GM19351 (cell line): Measurements from ENCODE around the gene CARD8.

Experiments
- ATAC-seq: cut with Tn5 transposase; IDR thresholded peaks from one replicate; pipeline ENCODE4 v1.9.1; 2021; ENCODE audit warnings: mild to moderate bottlenecking, moderate library complexity; ENCODE audit not compliant: unreplicated experiment

The CARD8 gene

DNA sequence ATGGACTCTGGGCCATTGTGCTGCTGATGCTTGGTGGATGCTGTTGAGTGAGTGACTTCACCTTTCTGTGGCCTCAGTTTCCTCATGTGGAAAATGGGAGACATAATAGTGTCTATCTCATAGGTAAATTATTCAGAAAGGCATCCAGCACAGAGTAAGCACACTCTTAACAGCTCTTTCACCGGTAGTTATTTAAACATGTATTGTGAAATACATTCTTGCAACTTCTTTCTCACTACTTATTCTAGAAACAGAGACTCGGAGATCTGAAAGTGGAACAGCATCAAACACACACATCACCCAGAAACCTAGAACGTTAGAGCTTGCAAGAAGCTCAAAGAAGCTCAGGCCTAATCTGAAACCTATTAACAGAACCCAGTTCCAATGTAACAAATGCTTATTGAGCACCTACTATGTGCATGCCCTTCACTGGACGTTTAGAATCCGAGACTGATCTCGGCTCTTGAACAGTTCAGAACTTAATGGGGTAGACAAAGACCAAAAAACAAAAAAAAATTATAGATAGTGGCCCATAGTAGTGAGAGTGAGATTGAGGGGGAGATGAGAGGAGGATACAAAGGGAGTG is 81.2 kb downstream of the CARD8 start:
- no peak for ATAC-seq

DNA sequence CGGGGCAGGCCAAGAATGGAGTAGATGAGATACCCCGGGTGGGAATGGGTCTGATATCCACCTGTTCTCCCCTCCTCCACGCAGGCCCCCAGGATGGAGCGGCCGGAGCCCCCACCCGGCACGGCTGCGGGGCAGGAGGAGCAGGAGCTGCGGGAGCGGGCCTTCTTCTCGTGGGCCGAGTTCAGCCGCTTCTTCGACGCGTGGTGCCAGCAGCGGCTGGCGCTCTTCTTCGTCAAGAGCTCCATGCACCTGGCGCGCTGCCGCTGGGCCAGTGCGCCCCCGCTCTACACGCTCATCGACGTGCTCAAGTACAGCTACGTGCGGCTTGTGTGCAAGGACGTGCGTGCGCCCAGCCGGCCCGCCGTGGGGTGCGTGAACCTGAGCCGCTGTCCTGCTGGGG is 84.0 kb downstream of the CARD8 start:
- ATAC-seq = no peak

DNA sequence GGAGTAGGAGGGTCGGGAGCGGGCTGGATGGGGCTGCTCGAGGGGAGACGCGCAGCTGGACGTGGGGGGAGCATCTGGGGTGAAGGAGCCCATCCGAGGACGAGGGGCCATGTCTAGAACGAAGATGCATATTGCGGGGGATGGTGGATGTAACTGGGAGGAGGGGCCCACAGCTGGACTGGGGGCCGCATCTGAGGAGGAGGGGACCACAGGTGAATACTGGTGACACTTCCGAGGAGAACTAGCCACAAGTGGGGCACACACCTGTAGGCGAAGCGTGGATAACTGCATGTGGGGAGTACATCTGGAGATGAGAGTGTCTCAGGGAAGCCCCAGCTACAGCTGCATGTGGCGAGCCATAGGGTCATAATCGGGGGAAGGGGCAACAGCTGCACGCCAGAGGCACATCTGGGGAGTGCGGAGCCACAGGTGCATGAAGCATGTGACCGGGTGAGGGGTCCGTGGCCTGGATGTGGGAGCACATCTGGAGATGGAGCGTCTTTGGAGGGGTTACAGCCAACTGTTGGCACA is 84.8 kb downstream of the CARD8 start:
- ATAC-seq = no peak

DNA sequence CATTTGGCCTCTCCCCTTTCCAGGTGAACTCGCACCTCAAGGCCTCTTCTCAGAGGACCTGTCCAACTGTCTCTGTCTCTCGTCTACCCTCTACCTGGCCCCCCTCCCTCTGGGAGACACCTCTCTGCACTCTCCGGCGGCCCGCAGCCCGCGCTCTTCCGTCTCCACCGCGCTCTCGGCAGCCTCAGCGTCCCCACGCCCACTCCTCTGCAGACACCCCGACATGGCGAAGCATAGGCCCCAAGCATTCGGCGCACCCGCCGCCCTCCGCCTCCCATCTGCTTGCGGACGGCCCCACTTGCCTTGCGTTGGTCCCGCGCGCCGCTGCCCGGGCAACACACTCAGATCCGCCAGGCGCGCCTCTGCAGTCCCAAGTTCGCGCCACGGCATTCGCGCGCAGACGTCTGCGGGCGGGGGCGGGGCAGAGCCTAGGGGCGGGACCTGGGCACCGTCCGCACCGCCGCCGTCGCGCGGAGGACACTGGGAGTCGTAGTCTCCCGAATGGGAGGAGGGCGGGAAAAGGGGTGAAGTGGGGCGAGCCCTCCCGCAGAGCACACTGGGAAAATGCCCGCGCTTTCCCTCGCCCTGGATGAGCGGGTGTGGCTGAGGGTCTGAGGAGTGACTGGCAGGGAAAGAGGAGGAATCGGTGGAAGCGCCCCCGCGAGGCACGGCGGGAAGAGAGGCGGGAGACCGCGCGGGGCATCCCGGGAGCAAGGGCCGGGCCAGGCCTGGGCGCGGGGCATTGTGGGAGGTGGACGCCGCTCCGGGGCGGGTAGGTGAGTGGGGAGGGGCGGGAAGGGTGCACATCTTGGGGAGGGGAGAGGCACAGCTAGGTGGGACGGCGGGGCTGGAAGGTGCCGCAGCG is 85.5 kb downstream of the CARD8 start, which contains the start of the genes LIG1 and ZSWIM9:
Gene LIG1, minus strand, starts transcription at position 406 of the 865 bp plus-strand sequence. CDS start 4,778 bp downstream, outside the sequence.
Gene ZSWIM9, plus strand, starts transcription at position 742 of the 865 bp plus-strand sequence. CDS start 1,123 bp downstream, outside the sequence.
- ATAC-seq = peak; percentile 79

DNA sequence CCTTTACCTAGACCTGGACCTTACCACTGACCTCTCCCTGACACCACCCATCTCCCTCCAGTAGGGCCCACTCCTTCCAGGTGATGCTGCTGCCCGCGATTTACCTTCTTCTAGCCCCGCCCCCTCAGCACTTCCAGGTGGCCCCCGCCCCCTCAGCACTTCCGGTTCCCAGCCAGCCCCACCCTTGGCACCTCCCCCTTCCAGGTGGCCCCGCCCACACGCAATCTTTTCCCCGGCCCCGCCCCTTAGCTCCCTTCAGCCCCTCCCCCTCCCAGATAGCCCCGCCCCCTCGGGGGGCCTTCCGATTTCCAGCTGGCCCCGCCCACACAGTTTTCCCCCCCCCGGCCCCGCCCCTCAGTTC is 86.2 kb downstream of the CARD8 start:
- no peak for ATAC-seq

DNA sequence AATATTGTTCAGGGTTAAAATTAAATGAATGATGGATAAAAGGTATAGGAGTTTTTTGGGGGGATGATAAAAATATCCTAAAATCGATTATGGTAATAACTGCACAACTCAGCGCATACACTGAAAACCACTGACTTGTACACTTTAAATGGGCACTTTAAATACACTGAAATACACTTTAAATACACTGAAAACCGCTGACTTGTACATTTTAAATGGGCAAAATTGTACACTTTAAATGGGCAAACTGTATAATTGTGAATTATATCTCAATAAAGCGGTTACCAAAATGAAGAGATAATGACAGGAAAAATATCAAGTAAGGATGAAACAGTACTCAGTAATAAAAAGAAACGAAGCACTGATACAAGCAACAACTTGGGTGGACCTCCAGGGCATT is 87.0 kb downstream of the CARD8 start:
- no peak for ATAC-seq

DNA sequence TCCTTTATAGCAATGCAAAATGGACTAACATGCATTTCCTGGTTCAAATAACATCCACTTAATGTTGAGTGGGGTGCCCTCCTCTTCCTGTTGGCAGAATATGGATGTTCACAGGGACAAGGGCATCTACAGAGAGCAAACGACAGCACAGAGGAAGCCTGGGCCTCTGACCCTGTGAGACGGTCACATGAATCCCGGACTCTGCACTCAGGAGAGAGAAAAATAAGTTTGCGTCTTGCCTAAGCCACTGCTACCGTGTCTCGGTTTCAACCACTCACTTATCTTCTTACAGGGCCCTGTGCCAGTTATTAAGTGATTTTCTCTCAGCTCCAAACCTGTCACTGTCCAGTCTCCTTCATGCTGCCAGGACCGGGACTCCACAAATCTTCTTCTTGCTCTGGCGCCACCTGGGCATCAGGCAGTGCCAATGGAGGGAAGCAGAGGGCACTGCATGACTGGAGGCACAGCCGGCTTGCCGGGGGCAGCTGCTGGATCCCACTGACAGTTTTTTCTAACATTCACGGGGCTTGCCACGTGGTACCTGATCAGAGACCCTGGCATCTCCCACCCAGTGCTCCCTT is 97.4 kb downstream of the CARD8 start:
- no peak for ATAC-seq
